SK-MEL-5 (cell line): ENCODE results near the gene YWHAH. TPM values are rescaled to one million over a fixed set of nuclear protein-coding genes. Genes with fewer than 3 reads are reported as not detected.

Experiments used
- DNase-seq: peaks from one replicate; pipeline ENCODE4 v3.0.0-alpha.2; 2016; ENCODE audit warnings: low read depth, low spot score
- in situ Hi-C: cut with HindIII; loops from 2 replicates; pipeline ENCODE4 v1.10.0; 2016; ENCODE audit warnings: low sequenced_read_pairs, high pct_unique_total_duplicates, low pct_unique_long_range_greater_than_20kb
- small RNA-seq, 2 experiments: library from RNA; depleted of rRNA; stranded (forward); fragments of <200 nt; gene quantifications; one replicate each; pipeline ENCODE3, GENCODE V24; 2014
- total RNA-seq: library from RNA; depleted of rRNA; stranded (reverse); fragments of >200 nt; shearing (Covaris generic); gene quantifications from 2 replicates; pipeline ENCODE4 v1.2.3, GENCODE V29; 2014; rRNA removed

Gene YWHAH
- total RNA-seq, 1 experiment from 2014 or later: 140 TPM

GRCh38 chr22:31998784-31999385, 54.5 kb downstream of the YWHAH start:
- in situ Hi-C loops: no loop called here
- no peak for DNase-seq

- DNase-seq: no peak
- in situ Hi-C loops: no loop called here
Observed at GRCh38 chr22:32000181-32000580, 55.8 kb downstream of the YWHAH start.

- in situ Hi-C loops: no loop called here
Observed at GRCh38 chr22:32005453-32005852, 61.1 kb downstream of the YWHAH start.

More at GRCh38 chr22:32005453-32005852, 61.1 kb downstream of the YWHAH start:
- DNase-seq: no peak

Small RNAs within 50 kb of the gene (small RNA-seq; reads per million reads assigned to genes)
- 0 to 0.48 reads per million in 2 experiments for gene RN7SL305P

Other genes with a start within 250 kb of the YWHAH start
- gene PRR14L, start 194.4 kb upstream of the YWHAH start, total RNA-seq: 16.1 and 21.0 TPM in 2 replicates
- 10.6 and 15.1 TPM in 2 replicates for gene DEPDC5, start 190.5 kb upstream of the YWHAH start, total RNA-seq
- gene SLC5A1, start 98.7 kb downstream of the YWHAH start, total RNA-seq: 0.19 and 0.24 TPM in 2 replicates
- gene C22orf42, start 214.8 kb downstream of the YWHAH start, total RNA-seq: not detected in 2 replicates